GM13977 (cell line): ENCODE measurements around the gene SGPL1.

ENCODE experiments used
- DNase-seq: peaks from one replicate; pipeline ENCODE4 v3.0.0; 2012; ENCODE audit warnings: low spot score
- in situ Hi-C: fragments of 300-500 bp; cut with MboI; formaldehyde crosslinking; loops from one replicate; pipeline ENCODE4 v1.12.0; 2022; ENCODE audit warnings: low sequenced_read_pairs, low pct_unique_long_range_greater_than_20kb, mixed read lengths, inconsistent platforms; ENCODE audit not compliant: unreplicated experiment
- TF ChIP-seq, protein P1 (sequence below): IDR thresholded peaks from 2 replicates; pipeline ENCODE4 v1.5.1; 2012; ENCODE audit warnings: mild to moderate bottlenecking, control low read depth; ENCODE audit not compliant: insufficient read depth; ENCODE audit errors: extremely low read depth, missing control alignments

The SGPL1 gene

DNA sequence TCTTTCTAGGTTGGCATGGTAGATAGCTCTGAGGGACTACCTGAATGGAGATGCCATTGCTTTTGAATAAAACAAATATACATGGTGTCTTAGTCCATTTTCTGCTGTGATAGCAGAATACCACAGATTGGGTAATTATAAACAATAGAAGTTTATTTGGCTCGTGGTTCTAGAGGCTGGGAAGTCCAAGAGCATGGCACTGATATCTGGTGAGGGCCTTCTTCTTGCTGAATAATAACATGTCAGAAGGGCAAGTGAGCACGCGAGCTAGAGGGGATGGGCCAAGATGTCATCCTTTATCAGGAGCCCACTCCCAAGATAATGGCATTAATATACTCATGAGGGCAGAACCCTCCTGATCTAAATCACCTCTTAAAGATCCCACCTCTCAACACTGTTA, 21.9 kb downstream of the SGPL1 start:
- no peak for DNase-seq
- TF ChIP-seq, protein P1, sequence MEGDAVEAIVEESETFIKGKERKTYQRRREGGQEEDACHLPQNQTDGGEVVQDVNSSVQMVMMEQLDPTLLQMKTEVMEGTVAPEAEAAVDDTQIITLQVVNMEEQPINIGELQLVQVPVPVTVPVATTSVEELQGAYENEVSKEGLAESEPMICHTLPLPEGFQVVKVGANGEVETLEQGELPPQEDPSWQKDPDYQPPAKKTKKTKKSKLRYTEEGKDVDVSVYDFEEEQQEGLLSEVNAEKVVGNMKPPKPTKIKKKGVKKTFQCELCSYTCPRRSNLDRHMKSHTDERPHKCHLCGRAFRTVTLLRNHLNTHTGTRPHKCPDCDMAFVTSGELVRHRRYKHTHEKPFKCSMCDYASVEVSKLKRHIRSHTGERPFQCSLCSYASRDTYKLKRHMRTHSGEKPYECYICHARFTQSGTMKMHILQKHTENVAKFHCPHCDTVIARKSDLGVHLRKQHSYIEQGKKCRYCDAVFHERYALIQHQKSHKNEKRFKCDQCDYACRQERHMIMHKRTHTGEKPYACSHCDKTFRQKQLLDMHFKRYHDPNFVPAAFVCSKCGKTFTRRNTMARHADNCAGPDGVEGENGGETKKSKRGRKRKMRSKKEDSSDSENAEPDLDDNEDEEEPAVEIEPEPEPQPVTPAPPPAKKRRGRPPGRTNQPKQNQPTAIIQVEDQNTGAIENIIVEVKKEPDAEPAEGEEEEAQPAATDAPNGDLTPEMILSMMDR: no peak
- in situ Hi-C loops: no loop called here

DNA sequence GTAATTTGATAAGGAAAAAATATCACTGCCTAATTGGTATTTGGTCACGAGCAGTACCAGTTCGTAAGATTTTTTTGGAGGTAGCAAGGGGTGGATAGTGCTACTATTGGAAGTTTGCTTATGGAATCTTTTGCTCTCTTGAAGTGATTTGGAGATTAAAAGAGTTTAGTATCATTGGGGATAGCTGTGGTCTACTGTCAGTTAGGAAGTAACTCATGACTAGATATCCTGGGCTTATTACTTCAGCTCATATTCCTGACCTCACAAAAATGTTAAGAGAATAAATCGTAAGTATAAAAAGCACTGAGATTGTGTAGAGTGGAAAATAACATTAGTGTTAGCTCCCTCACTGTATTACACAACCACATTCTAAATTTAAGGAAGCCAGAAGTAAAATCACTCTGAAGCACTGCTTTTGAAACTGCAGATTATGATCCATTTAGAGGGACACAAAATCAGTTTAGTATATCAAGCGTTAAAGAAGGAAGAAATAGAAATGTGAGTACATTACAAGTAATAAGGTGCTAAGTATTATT, 22.6 kb downstream of the SGPL1 start:
- in situ Hi-C loops: no loop called here
- TF ChIP-seq, protein P1: no peak
- no peak for DNase-seq

DNA sequence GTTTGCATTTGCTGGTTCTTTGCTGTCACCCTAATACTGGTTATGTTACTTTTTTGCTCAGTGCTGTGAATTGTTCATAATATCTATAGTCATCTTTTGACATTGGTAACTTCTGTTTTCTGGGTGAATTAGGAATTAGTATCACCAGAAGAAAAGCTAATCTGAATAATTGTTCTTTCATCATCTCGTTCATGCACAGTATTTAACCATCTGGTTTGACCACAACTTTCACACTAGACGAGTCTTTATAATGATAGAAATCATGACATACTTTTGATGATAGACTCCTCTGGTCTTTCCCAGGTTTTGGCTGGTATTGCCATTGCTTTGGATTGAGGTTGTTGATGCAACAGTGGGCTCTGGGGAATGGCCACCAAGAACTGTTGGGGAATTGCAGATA, 25.1 kb downstream of the SGPL1 start:
- DNase-seq: no peak
- in situ Hi-C loops: no loop called here
- TF ChIP-seq, protein P1: no peak

DNA sequence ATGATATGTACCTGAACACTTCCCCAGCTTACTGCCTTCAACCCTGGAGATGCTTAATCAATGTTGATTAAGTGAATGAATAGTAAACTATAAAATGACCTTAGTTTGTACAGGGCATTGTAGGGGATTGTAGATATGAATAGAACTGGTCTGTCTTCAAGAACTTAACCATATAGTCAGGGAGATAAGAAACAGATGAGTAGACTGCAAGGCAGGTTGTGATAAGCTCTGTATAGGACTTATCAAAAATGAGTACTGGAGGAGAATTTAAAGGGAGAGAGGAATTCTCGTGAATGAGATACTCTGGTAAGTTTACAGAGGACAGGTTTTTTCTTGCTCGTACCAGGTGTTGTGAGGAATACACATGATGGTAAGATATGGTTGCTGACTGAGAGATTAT, 27.6 kb downstream of the SGPL1 start:
- no peak for DNase-seq
- in situ Hi-C loops: no loop called here
- TF ChIP-seq, protein P1: no peak

DNA sequence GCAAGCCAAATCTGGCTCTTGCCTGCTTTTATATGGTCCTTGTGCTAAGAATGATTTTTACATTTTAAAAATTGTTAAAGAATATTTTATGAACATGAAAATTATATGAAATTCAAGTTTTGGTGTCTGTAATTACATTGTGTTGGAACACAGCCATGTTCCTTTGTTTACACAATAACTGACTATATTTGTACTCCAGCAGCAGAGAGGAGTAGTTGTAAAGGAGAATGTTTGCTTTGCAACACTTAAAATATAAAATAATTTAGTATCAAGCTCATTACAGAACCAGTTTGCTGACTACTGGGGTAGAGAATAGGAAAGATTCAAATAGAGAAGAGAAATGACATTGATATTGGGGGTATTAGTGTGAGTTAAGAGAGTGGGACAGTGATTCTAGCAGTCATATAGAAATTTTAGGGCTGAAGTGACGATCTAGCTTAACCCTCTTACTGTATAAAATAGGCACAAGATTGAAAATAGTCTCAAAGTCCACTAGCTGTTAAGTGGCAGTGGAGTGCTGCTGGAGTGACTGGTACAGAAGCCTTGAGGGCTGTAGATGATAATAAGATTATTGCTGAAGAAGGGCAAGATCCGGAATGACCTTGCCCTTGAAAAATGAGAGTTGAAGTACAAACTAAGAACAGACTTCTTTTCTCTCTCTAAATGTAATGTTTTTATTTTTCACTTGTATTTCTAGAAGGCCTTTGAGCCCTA, 28.2 kb downstream of the SGPL1 start:
- in situ Hi-C loops: no loop called here
- no peak for DNase-seq
- TF ChIP-seq, protein P1: no peak

DNA sequence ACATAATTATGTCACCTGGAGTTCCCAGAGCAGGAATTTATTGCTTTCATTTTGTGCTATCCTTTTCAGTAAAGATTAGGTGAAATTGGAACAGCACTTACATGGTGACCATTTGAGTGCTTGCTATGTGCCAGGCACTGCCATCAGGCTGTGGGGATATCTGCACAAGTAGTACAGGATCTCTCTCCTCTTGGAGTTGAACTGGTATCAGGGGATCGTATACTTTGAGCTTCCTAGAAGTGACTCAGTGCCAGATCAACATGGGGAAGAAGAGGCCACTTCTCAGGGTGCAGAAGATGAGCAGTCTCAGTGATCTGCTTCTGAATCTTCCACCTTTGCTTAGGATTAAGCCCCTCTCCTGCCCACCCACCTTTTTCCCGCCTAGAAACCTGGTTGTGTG, 29.5 kb downstream of the SGPL1 start:
- in situ Hi-C loops: no loop called here
- TF ChIP-seq, protein P1: no peak
- DNase-seq: no peak
